Measurements from ENCODE around the gene SLC35C1. TPM values are rescaled to one million over a fixed set of nuclear protein-coding genes. Genes with fewer than 3 reads are reported as not detected.

SLC35C1 gene
- total and polyA plus RNA-seq, 2 of the 8 experiments (the other 6 are each of a cell fraction or from before 2014, with no cell fraction given) = 4.6 to 10.6 TPM

DNA sequence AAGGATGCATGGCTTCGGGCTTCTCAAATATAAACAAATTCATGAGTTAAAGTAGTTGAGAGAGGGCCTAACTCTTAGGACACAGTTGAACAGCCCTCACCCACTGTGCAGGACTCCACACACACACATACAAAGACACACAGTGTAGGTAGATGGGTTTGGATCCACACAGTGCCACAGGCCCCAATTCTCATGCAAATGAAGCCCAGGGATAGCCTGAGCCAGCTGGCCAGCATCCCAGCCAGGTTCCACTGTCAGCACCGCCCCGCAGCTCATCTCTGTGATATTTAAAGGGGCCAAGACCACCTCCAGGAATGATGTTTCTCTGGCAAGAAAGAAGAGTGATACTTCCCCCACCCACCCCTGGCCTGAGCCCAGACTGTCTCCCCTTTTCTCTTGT, 11.7 kb downstream of the SLC35C1 start:
- H3K4me2 ChIP-seq (ENCODE audit: insufficient read depth in 1 of 2, low read depth in 2 of 2, low read length in 2 of 2) = peak overlapping the region; percentile 49 to 53
- H3K14ac ChIP-seq (ENCODE audit: insufficient read length) = no peak overlapping the region
- peaks cover 5 to 7% (median 7%) of the 10 kb centered on the region in 4 experiments; a peak in 4 of 7 replicates for H3K4me1 ChIP-seq (replicated peaks in 1 of 4; ENCODE audit: control insufficient read depth in 3 of 4, insufficient read depth in 4 of 4, low read length in 3 of 4)
- no peaks in the 10 kb centered on the region for H3K9me3 ChIP-seq (ENCODE audit: insufficient read depth in 2 of 2, low read depth in 1 of 2, low read length in 1 of 2)
- CTCF ChIA-PET (ENCODE audit: partially characterized antibody) = interaction anchor here (1.2 to 3.7 kb wide), 7 partner anchors 10 to 56 kb away, joined by 3 to 29 read pairs (median 9); partner anchors contain the start of gene SLC35C1
- no peaks in the 10 kb centered on the region; a peak in 1 of 8 replicates for H3K36me3 ChIP-seq (ENCODE audit: control insufficient read depth in 2 of 4, insufficient read depth in 4 of 4, low read length in 3 of 4)
- DNase-seq (ENCODE audit: low read depth in 1 of 2, low spot score in 2 of 2) = peak in 1 of 2 experiments; percentile 66
- no peak overlapping the region for H3K27ac ChIP-seq (ENCODE audit: low read depth, low read length)
- H3K4ac ChIP-seq (replicated peaks; ENCODE audit: insufficient read length, low read depth, low read length) = no peak overlapping the region
- no peak overlapping the region for H2BK12ac ChIP-seq (ENCODE audit: low read depth, low read length)
- H3K79me1 ChIP-seq (ENCODE audit: low read depth, low read length) = no peaks in the 10 kb centered on the region
- no peaks in the 10 kb centered on the region for H3K23me2 ChIP-seq (ENCODE audit: low read depth, low read length)
- no peak overlapping the region for H2BK120ac ChIP-seq (replicated peaks; ENCODE audit: low read depth, low read length)
- no peak overlapping the region for H2AFZ ChIP-seq (ENCODE audit: low read length)
- WGBS, 2 experiments (ENCODE audit: extremely low coverage in 1 of 2, insufficient coverage in 1 of 2, insufficient read length in 1 of 2, insufficient replicate concordance in 2 of 2, low coverage in 1 of 2, low lambda C conversion rate in 2 of 2, missing lambda C conversion rate in 1 of 2) = 21% methylated on average over 3 of the region's 3 CpGs; no CpG with 5 or more reads in 1 of the 2 experiments
- no peak overlapping the region for H2BK20ac ChIP-seq (ENCODE audit: low read length)
- no peak overlapping the region for H4K8ac ChIP-seq (ENCODE audit: extremely low read depth, insufficient read depth, low read length)
- H3K18ac ChIP-seq (ENCODE audit: extremely low read depth, low read length) = no peak overlapping the region
- H3K23ac ChIP-seq (ENCODE audit: insufficient read length) = no peak overlapping the region
- H3K79me2 ChIP-seq (ENCODE audit: control insufficient read depth in 1 of 2, insufficient read depth in 2 of 2, low read length in 2 of 2) = no peaks in the 10 kb centered on the region
- no peak overlapping the region for H2BK5ac ChIP-seq (ENCODE audit: low read depth, low read length)
- no peak overlapping the region for H4K91ac ChIP-seq (replicated peaks; ENCODE audit: insufficient read length, low read length)
- FAIRE-seq = peak; percentile 79
- no peak overlapping the region for H3K4me3 ChIP-seq (ENCODE audit: extremely low read depth in 1 of 4, insufficient read depth in 2 of 4, low read depth in 3 of 4, low read length in 4 of 4)
- no peak overlapping the region for H3K56ac ChIP-seq (replicated peaks; ENCODE audit: insufficient read length, low read depth, low read length)
- H4K5ac ChIP-seq (ENCODE audit: insufficient read length, low read depth, low read length) = no peak overlapping the region
- H2AK5ac ChIP-seq (ENCODE audit: low read depth, low read length) = no peak overlapping the region
- no peaks in the 10 kb centered on the region for H4K20me1 ChIP-seq (replicated peaks in 1 of 2; ENCODE audit: control insufficient read depth in 1 of 2, insufficient read depth in 2 of 2, low read length in 2 of 2)
- no peak overlapping the region for H3K9ac ChIP-seq (replicated peaks in 1 of 4; ENCODE audit: extremely low read depth in 1 of 4, low read depth in 3 of 4, low read length in 3 of 4)
- POLR2A ChIA-PET (ENCODE audit: partially characterized antibody) = no interaction called here
- 0 out of 7 replicates have a peak, but pooled peaks cover 0 to 2% (median 0%) of the 10 kb centered on the region in 4 experiments for H3K27me3 ChIP-seq (replicated peaks in 1 of 4; ENCODE audit: control insufficient read depth in 3 of 4, extremely low read depth in 1 of 4, insufficient read depth in 3 of 4, low read length in 3 of 4)
- no peak overlapping the region for H2BK15ac ChIP-seq (ENCODE audit: low read length)
- TF ChIP-seq, protein P1, sequence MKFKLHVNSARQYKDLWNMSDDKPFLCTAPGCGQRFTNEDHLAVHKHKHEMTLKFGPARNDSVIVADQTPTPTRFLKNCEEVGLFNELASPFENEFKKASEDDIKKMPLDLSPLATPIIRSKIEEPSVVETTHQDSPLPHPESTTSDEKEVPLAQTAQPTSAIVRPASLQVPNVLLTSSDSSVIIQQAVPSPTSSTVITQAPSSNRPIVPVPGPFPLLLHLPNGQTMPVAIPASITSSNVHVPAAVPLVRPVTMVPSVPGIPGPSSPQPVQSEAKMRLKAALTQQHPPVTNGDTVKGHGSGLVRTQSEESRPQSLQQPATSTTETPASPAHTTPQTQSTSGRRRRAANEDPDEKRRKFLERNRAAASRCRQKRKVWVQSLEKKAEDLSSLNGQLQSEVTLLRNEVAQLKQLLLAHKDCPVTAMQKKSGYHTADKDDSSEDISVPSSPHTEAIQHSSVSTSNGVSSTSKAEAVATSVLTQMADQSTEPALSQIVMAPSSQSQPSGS (IDR thresholded peaks at IDR 0.05; ENCODE audit: low read length) = no peak
- TF ChIP-seq TCF12 (IDR thresholded peaks at IDR 0.05; ENCODE audit: low read depth, low read length) = peak; percentile 84; the same call in 1 of the 2 replicates
- no peak for TF ChIP-seq KDM5A (IDR thresholded peaks at IDR 0.05; ENCODE audit: low read length)
- TF ChIP-seq SAP30 (IDR thresholded peaks at IDR 0.05; ENCODE audit: insufficient read depth, insufficient replicate concordance, low read length) = no peak
- no peak for TF ChIP-seq FOSL1 (IDR thresholded peaks at IDR 0.05; ENCODE audit: insufficient read depth, low read depth, low read length)
- TF ChIP-seq, protein P2, sequence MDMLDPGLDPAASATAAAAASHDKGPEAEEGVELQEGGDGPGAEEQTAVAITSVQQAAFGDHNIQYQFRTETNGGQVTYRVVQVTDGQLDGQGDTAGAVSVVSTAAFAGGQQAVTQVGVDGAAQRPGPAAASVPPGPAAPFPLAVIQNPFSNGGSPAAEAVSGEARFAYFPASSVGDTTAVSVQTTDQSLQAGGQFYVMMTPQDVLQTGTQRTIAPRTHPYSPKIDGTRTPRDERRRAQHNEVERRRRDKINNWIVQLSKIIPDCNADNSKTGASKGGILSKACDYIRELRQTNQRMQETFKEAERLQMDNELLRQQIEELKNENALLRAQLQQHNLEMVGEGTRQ (IDR thresholded peaks at IDR 0.05; ENCODE audit: low read length) = no peak
- no peak for TF ChIP-seq JUN (IDR thresholded peaks at IDR 0.05; ENCODE audit: low read depth, low read length)
- 0 out of 2 replicates have a peak, but pooled peaks have one; percentile 38 for TF ChIP-seq SP1 (IDR thresholded peaks at IDR 0.05; ENCODE audit: low read depth, low read length)
- TF ChIP-seq SIN3A (conservative IDR thresholded peaks at IDR 0.05 in 1 of 2, IDR thresholded peaks at IDR 0.05 in 1 of 2; ENCODE audit: low read depth in 1 of 2, low read length in 2 of 2) = peak; percentile 68 to 75; a peak in 2 of 4 replicates
- TF ChIP-seq, protein P3, sequence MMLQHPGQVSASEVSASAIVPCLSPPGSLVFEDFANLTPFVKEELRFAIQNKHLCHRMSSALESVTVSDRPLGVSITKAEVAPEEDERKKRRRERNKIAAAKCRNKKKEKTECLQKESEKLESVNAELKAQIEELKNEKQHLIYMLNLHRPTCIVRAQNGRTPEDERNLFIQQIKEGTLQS (IDR thresholded peaks at IDR 0.05; ENCODE audit: insufficient read depth, low read depth, low read length) = no peak

Measured in H1 (cell line).